GM23338 (cell line): ENCODE data around the gene RASGRF2. TPM values are rescaled to one million over a fixed set of nuclear protein-coding genes. Genes with fewer than 3 reads are reported as not detected.

Source experiments
- ATAC-seq: fragments of 200-7000 bp; cut with Tn5 transposase; 3 replicates; pipeline ENCODE4 v1.9.1; 2020
- DNase-seq: peaks from one replicate; pipeline ENCODE4 v3.0.0-alpha.2; 2015; ENCODE audit warnings: low spot score
- H2AFZ ChIP-seq: fragments of 200-600 bp; sonication (generic); 2 replicates; pipeline ENCODE4 v1.8.0; 2016; ENCODE audit warnings: antibody characterized with exemption, mild to moderate bottlenecking, moderate library complexity
- H3F3A ChIP-seq: fragments of 200-600 bp; sonication (generic); replicated peaks from 2 replicates; pipeline ENCODE4 v1.8.0; 2017; ENCODE audit warnings: antibody characterized with exemption, mixed run types, low read depth
- H3K27ac ChIP-seq: fragments of 200-600 bp; sonication (generic); 2 replicates; pipeline ENCODE4 v1.6.1; 2016; ENCODE audit warnings: low read depth
- H3K27me3 ChIP-seq: fragments of 200-600 bp; sonication (generic); 2 replicates; pipeline ENCODE4 v1.8.0; 2016; ENCODE audit warnings: mild to moderate bottlenecking, mixed run types, moderate library complexity; ENCODE audit not compliant: insufficient read depth
- H3K36me3 ChIP-seq: fragments of 200-600 bp; sonication (generic); 2 replicates; pipeline ENCODE4 v1.8.0; 2016; ENCODE audit warnings: mild to moderate bottlenecking; ENCODE audit not compliant: insufficient read depth
- H3K4me1 ChIP-seq: fragments of 200-600 bp; sonication (generic); 2 replicates; pipeline ENCODE4 v1.8.0; 2016; ENCODE audit warnings: mild to moderate bottlenecking, moderate library complexity; ENCODE audit not compliant: insufficient read depth
- H3K4me2 ChIP-seq: fragments of 200-600 bp; sonication (generic); 2 replicates; pipeline ENCODE4 v1.7.1; 2017; ENCODE audit warnings: mixed run types
- H3K4me3 ChIP-seq: fragments of 200-600 bp; sonication (generic); 2 replicates; pipeline ENCODE4 v1.6.1; 2016; ENCODE audit warnings: mixed run types
- H3K79me2 ChIP-seq: fragments of 200-600 bp; sonication (generic); replicated peaks from 2 replicates; pipeline ENCODE4 v1.8.0; 2017; ENCODE audit warnings: mild to moderate bottlenecking; ENCODE audit not compliant: insufficient read depth
- H3K9me2 ChIP-seq: fragments of 200-600 bp; sonication (generic); 2 replicates; pipeline ENCODE4 v1.8.0; 2017; ENCODE audit not compliant: insufficient read depth
- H4K20me1 ChIP-seq: fragments of 200-600 bp; sonication (generic); replicated peaks from 2 replicates; pipeline ENCODE4 v1.8.0; 2017; ENCODE audit warnings: mild to moderate bottlenecking; ENCODE audit not compliant: insufficient read depth
- H3K27ac Mint-ChIP-seq: 2 replicates; pipeline ENCODE4 v1.8.0; 2020; ENCODE audit warnings: inconsistent platforms, mild to moderate bottlenecking, moderate library complexity, mixed read lengths
- H3K27me3 Mint-ChIP-seq: 3 replicates; pipeline ENCODE4 v1.8.0; 2022; ENCODE audit warnings: low read depth, mild to moderate bottlenecking, moderate library complexity, mixed read lengths, inconsistent platforms; ENCODE audit not compliant: insufficient read depth, poor library complexity
- H3K36me3 Mint-ChIP-seq: 3 replicates; pipeline ENCODE4 v1.8.0; 2021; ENCODE audit warnings: low read depth, mild to moderate bottlenecking, inconsistent platforms, moderate library complexity, mixed read lengths
- H3K4me1 Mint-ChIP-seq: 3 replicates; pipeline ENCODE4 v1.8.0; 2020; ENCODE audit warnings: mild to moderate bottlenecking, inconsistent platforms, mixed read lengths
- H3K4me3 Mint-ChIP-seq: 3 replicates; pipeline ENCODE4 v1.8.0; 2021; ENCODE audit warnings: moderate library complexity, mild to moderate bottlenecking, inconsistent platforms, mixed read lengths
- H3K9me3 Mint-ChIP-seq: 3 replicates; pipeline ENCODE4 v1.8.0; 2020; ENCODE audit warnings: moderate library complexity, mild to moderate bottlenecking, inconsistent platforms, mixed read lengths
- CREB1 ChIP-seq: fragments of 250-450 bp; sonication (Bioruptor Pico); IDR thresholded peaks from 2 replicates; pipeline ENCODE4 v1.5.0; 2020; ENCODE audit warnings: low read depth, mild to moderate bottlenecking, moderate library complexity
- CTCF ChIP-seq, 2 experiments: fragments of 200-600 bp in 1 of 2; sonication (generic) in 1 of 2; conservative IDR thresholded peaks; 2 replicates each; pipeline versions ENCODE4 v1.5.1 to v1.6.1; 2016 to 2017; ENCODE audit warnings: antibody characterized with exemption in 2 of 2, low read depth in 2 of 2, mild to moderate bottlenecking in 2 of 2, moderate library complexity in 1 of 2
- EZH2 ChIP-seq: fragments of 200-600 bp; sonication (generic); IDR thresholded peaks from one replicate; pipeline ENCODE4 v1.8.0; 2017; ENCODE audit warnings: antibody characterized with exemption, mild to moderate bottlenecking, low read depth; ENCODE audit not compliant: unreplicated experiment
- EZH2phosphoT487 ChIP-seq: fragments of 200-600 bp; sonication (generic); IDR thresholded peaks from one replicate; pipeline ENCODE4 v1.8.1; 2018; ENCODE audit warnings: antibody characterized with exemption; ENCODE audit not compliant: unreplicated experiment
- JUNB ChIP-seq: IDR thresholded peaks from one replicate; pipeline ENCODE4 v1.6.1; 2016; ENCODE audit warnings: antibody characterized with exemption; ENCODE audit not compliant: unreplicated experiment
- NANOG ChIP-seq: IDR thresholded peaks from 2 replicates; pipeline ENCODE4 v1.6.1; 2016; ENCODE audit warnings: antibody characterized with exemption, borderline replicate concordance
- POLR2AphosphoS5 ChIP-seq: IDR thresholded peaks from 2 replicates; pipeline ENCODE4 v1.6.1; 2016; ENCODE audit warnings: antibody characterized with exemption, low read depth
- STAT1 ChIP-seq: IDR thresholded peaks from one replicate; pipeline ENCODE4 v1.6.1; 2016; ENCODE audit warnings: antibody characterized with exemption; ENCODE audit not compliant: unreplicated experiment
- ZNF114 ChIP-seq: fragments of 250-450 bp; sonication (Bioruptor Pico); IDR thresholded peaks from 2 replicates; pipeline ENCODE4 v1.5.0; 2020; ENCODE audit warnings: mild to moderate bottlenecking, moderate library complexity
- ZNF331 ChIP-seq: fragments of 250-450 bp; sonication (Bioruptor Pico); IDR thresholded peaks from 2 replicates; pipeline ENCODE4 v1.5.0; 2020; ENCODE audit warnings: low read depth, mild to moderate bottlenecking, moderate library complexity
- polyA plus RNA-seq: library from polyadenylated mRNA; unstranded; fragments of >200 nt; fragmentation: Nextera tagmentation; extraction: Ambion mirVana; gene quantifications from 2 replicates; pipeline ENCODE4 v1.2.1, GENCODE V29; 2016
- total RNA-seq: library from RNA; depleted of rRNA; stranded (reverse); fragments of >200 nt; shearing (Covaris generic); gene quantifications from 2 replicates; pipeline ENCODE4 v1.2.3, GENCODE V29; 2014
- TF ChIP-seq, protein P1 (sequence below): IDR thresholded peaks from one replicate; pipeline ENCODE4 v1.6.1; 2018; ENCODE audit warnings: antibody characterized with exemption; ENCODE audit not compliant: unreplicated experiment
- TF ChIP-seq, protein P2 (sequence below): fragments of 250-450 bp; sonication (Bioruptor Pico); IDR thresholded peaks from 2 replicates; pipeline ENCODE4 v1.5.0; 2020; ENCODE audit warnings: mild to moderate bottlenecking, moderate library complexity
- TF ChIP-seq, protein P3 (sequence below): IDR thresholded peaks from 2 replicates; pipeline ENCODE4 v1.6.1; 2016; ENCODE audit warnings: antibody characterized with exemption

RASGRF2 gene
- total and polyA plus RNA-seq, 2 experiments from 2014 or later = 5.0 to 19.2 TPM

- no peaks in the 10 kb centered on the region for H3K36me3 Mint-ChIP-seq
- H3K4me3 Mint-ChIP-seq = no peak overlapping the region
- no peaks in the 10 kb centered on the region for H3K27me3 ChIP-seq
- H4K20me1 ChIP-seq = peaks cover 6% of the 10 kb centered on the region; the same call in 1 of the 2 replicates
- H3K27me3 Mint-ChIP-seq = peaks cover 3% of the 10 kb centered on the region
- TF ChIP-seq, protein P1, sequence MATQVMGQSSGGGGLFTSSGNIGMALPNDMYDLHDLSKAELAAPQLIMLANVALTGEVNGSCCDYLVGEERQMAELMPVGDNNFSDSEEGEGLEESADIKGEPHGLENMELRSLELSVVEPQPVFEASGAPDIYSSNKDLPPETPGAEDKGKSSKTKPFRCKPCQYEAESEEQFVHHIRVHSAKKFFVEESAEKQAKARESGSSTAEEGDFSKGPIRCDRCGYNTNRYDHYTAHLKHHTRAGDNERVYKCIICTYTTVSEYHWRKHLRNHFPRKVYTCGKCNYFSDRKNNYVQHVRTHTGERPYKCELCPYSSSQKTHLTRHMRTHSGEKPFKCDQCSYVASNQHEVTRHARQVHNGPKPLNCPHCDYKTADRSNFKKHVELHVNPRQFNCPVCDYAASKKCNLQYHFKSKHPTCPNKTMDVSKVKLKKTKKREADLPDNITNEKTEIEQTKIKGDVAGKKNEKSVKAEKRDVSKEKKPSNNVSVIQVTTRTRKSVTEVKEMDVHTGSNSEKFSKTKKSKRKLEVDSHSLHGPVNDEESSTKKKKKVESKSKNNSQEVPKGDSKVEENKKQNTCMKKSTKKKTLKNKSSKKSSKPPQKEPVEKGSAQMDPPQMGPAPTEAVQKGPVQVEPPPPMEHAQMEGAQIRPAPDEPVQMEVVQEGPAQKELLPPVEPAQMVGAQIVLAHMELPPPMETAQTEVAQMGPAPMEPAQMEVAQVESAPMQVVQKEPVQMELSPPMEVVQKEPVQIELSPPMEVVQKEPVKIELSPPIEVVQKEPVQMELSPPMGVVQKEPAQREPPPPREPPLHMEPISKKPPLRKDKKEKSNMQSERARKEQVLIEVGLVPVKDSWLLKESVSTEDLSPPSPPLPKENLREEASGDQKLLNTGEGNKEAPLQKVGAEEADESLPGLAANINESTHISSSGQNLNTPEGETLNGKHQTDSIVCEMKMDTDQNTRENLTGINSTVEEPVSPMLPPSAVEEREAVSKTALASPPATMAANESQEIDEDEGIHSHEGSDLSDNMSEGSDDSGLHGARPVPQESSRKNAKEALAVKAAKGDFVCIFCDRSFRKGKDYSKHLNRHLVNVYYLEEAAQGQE = no peak
- TF ChIP-seq NANOG = no peak
- TF ChIP-seq EZH2phosphoT487 = no peak
- TF ChIP-seq, protein P2, sequence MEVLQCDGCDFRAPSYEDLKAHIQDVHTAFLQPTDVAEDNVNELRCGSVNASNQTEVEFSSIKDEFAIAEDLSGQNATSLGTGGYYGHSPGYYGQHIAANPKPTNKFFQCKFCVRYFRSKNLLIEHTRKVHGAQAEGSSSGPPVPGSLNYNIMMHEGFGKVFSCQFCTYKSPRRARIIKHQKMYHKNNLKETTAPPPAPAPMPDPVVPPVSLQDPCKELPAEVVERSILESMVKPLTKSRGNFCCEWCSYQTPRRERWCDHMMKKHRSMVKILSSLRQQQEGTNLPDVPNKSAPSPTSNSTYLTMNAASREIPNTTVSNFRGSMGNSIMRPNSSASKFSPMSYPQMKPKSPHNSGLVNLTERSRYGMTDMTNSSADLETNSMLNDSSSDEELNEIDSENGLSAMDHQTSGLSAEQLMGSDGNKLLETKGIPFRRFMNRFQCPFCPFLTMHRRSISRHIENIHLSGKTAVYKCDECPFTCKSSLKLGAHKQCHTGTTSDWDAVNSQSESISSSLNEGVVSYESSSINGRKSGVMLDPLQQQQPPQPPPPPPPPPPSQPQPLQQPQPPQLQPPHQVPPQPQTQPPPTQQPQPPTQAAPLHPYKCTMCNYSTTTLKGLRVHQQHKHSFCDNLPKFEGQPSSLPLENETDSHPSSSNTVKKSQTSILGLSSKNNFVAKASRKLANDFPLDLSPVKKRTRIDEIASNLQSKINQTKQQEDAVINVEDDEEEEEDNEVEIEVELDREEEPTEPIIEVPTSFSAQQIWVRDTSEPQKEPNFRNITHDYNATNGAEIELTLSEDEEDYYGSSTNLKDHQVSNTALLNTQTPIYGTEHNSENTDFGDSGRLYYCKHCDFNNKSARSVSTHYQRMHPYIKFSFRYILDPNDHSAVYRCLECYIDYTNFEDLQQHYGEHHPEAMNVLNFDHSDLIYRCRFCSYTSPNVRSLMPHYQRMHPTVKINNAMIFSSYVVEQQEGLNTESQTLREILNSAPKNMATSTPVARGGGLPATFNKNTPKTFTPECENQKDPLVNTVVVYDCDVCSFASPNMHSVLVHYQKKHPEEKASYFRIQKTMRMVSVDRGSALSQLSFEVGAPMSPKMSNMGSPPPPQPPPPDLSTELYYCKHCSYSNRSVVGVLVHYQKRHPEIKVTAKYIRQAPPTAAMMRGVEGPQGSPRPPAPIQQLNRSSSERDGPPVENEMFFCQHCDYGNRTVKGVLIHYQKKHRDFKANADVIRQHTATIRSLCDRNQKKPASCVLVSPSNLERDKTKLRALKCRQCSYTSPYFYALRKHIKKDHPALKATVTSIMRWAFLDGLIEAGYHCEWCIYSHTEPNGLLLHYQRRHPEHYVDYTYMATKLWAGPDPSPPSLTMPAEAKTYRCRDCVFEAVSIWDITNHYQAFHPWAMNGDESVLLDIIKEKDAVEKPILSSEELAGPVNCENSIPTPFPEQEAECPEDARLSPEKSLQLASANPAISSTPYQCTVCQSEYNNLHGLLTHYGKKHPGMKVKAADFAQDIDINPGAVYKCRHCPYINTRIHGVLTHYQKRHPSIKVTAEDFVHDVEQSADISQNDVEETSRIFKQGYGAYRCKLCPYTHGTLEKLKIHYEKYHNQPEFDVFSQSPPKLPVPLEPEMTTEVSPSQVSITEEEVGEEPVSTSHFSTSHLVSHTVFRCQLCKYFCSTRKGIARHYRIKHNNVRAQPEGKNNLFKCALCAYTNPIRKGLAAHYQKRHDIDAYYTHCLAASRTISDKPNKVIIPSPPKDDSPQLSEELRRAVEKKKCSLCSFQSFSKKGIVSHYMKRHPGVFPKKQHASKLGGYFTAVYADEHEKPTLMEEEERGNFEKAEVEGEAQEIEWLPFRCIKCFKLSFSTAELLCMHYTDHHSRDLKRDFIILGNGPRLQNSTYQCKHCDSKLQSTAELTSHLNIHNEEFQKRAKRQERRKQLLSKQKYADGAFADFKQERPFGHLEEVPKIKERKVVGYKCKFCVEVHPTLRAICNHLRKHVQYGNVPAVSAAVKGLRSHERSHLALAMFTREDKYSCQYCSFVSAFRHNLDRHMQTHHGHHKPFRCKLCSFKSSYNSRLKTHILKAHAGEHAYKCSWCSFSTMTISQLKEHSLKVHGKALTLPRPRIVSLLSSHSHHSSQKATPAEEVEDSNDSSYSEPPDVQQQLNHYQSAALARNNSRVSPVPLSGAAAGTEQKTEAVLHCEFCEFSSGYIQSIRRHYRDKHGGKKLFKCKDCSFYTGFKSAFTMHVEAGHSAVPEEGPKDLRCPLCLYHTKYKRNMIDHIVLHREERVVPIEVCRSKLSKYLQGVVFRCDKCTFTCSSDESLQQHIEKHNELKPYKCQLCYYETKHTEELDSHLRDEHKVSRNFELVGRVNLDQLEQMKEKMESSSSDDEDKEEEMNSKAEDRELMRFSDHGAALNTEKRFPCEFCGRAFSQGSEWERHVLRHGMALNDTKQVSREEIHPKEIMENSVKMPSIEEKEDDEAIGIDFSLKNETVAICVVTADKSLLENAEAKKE (CRISPR knock-in tag) = no peak
- TF ChIP-seq POLR2AphosphoS5 = no peak
- no peak for TF ChIP-seq CTCF (conservative IDR thresholded peaks at IDR 0.05; ENCODE audit: low read depth in 2 of 2)
- TF ChIP-seq JUNB = no peak
- TF ChIP-seq, protein P3, sequence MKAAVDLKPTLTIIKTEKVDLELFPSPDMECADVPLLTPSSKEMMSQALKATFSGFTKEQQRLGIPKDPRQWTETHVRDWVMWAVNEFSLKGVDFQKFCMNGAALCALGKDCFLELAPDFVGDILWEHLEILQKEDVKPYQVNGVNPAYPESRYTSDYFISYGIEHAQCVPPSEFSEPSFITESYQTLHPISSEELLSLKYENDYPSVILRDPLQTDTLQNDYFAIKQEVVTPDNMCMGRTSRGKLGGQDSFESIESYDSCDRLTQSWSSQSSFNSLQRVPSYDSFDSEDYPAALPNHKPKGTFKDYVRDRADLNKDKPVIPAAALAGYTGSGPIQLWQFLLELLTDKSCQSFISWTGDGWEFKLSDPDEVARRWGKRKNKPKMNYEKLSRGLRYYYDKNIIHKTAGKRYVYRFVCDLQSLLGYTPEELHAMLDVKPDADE = no peak
- TF ChIP-seq STAT1 = no peak
- no peak for TF ChIP-seq ZNF114 (CRISPR knock-in tag)
- TF ChIP-seq ZNF331 (CRISPR knock-in tag) = no peak
- no peak for TF ChIP-seq CREB1
- TF ChIP-seq EZH2 = no peak
- no peak overlapping the region for H2AFZ ChIP-seq
- no peaks in the 10 kb centered on the region for H3F3A ChIP-seq
- ATAC-seq = no peak
- no peak overlapping the region for H3K27ac ChIP-seq
- DNase-seq = no peak
- H3K4me3 ChIP-seq = no peak overlapping the region
- no peaks in the 10 kb centered on the region for H3K4me1 ChIP-seq
- no peaks in the 10 kb centered on the region for H3K9me2 ChIP-seq
- no peaks in the 10 kb centered on the region for H3K4me1 Mint-ChIP-seq
- H3K27ac Mint-ChIP-seq = no peak overlapping the region
- no peaks in the 10 kb centered on the region for H3K36me3 ChIP-seq
- no peak overlapping the region for H3K4me2 ChIP-seq
- H3K9me3 Mint-ChIP-seq = no peaks in the 10 kb centered on the region
- H3K79me2 ChIP-seq = peaks cover 10% of the 10 kb centered on the region; the same call in 1 of the 2 replicates
Observed at GRCh38 chr5:81021486-81021885, 61.3 kb downstream of the RASGRF2 start.
